Measurements from ENCODE around the gene ATL3. TPM values are rescaled to one million over a fixed set of nuclear protein-coding genes. Genes with fewer than 3 reads are reported as not detected.
"Not testable (repeated sequence)": the region's sequence is repeated elsewhere in the genome, so short reads cannot be mapped to it uniquely, and the experiment has no call there.

ATL3 gene
- polyA plus RNA-seq, 1 donor from 2014 or later: 4.0 TPM

- no peaks in the 10 kb centered on the region for H3F3A ChIP-seq (ENCODE audit: insufficient read depth, low read length, poor library complexity, severe bottlenecking)
- H2AFZ ChIP-seq (ENCODE audit: low read depth, low read length): no peak overlapping the region
- no peak overlapping the region for H3K27ac ChIP-seq (ENCODE audit: low read length)
- no peak overlapping the region for H3K4me3 ChIP-seq (ENCODE audit: low read length)
- H3K9me2 ChIP-seq (ENCODE audit: insufficient read depth, low read length): no peaks in the 10 kb centered on the region
- H4K20me1 ChIP-seq (ENCODE audit: insufficient read depth): no peaks in the 10 kb centered on the region
- H3K79me2 ChIP-seq (replicated peaks; ENCODE audit: insufficient read depth, low read length): no peaks in the 10 kb centered on the region
- H3K36me3 ChIP-seq (ENCODE audit: insufficient read depth, low read length): no peaks in the 10 kb centered on the region
- TF ChIP-seq EP300 (conservative IDR thresholded peaks at IDR 0.05; ENCODE audit: poor library complexity, severe bottlenecking): no peak
- peak; percentile 58 for TF ChIP-seq CTCF (IDR thresholded peaks at IDR 0.05; ENCODE audit: poor library complexity, severe bottlenecking)
- no peak for TF ChIP-seq POLR2AphosphoS5 (IDR thresholded peaks at IDR 0.05)
- peak; percentile 17 for TF ChIP-seq SMC3 (conservative IDR thresholded peaks at IDR 0.05; ENCODE audit: poor library complexity)
- TF ChIP-seq MXI1 (conservative IDR thresholded peaks at IDR 0.05; ENCODE audit: poor library complexity, severe bottlenecking): no peak
- TF ChIP-seq RAD21 (conservative IDR thresholded peaks at IDR 0.05): peak; percentile 29
- H3K4me2 ChIP-seq (ENCODE audit: low read length): no peak overlapping the region
- H3K27me3 ChIP-seq (ENCODE audit: insufficient read depth, low read depth, low read length): no peaks in the 10 kb centered on the region
- H3K9me3 ChIP-seq (ENCODE audit: low read length): no peaks in the 10 kb centered on the region
- H3K9ac ChIP-seq (ENCODE audit: low read length): no peak overlapping the region
Measured at GRCh38 chr11:63639199-63639832, 31.9 kb downstream of the ATL3 start.

GRCh38 chr11:63638436-63638835, 32.7 kb downstream of the ATL3 start:
- H3K36me3 ChIP-seq (ENCODE audit: insufficient read depth, low read length); H2AFZ ChIP-seq (ENCODE audit: low read depth, low read length); H4K20me1 ChIP-seq (ENCODE audit: insufficient read depth); H3K4me2 ChIP-seq (ENCODE audit: low read length); H3K4me3 ChIP-seq (ENCODE audit: low read length); H3K9ac ChIP-seq (ENCODE audit: low read length); H3K79me2 ChIP-seq (replicated peaks; ENCODE audit: insufficient read depth, low read length); H3K9me3 ChIP-seq (ENCODE audit: low read length); H3K9me2 ChIP-seq (ENCODE audit: insufficient read depth, low read length); H3K27ac ChIP-seq (ENCODE audit: low read length); H3F3A ChIP-seq (ENCODE audit: insufficient read depth, low read length, poor library complexity, severe bottlenecking); H3K27me3 ChIP-seq (ENCODE audit: insufficient read depth, low read depth, low read length): not testable (repeated sequence)

GRCh38 chr11:63635762-63636465, 35.3 kb downstream of the ATL3 start:
- Histone ChIP-seq H2AFZ (ENCODE audit: low read depth, low read length) (no peak overlapping the region), H3K9me3 (ENCODE audit: low read length) (no peaks in the 10 kb centered on the region), H4K20me1 (ENCODE audit: insufficient read depth) (no peaks in the 10 kb centered on the region), H3K36me3 (ENCODE audit: insufficient read depth, low read length) (no peaks in the 10 kb centered on the region), H3F3A (ENCODE audit: insufficient read depth, low read length, poor library complexity, severe bottlenecking) (no peaks in the 10 kb centered on the region), H3K79me2 (replicated peaks; ENCODE audit: insufficient read depth, low read length) (no peaks in the 10 kb centered on the region), H3K27me3 (ENCODE audit: insufficient read depth, low read depth, low read length) (no peaks in the 10 kb centered on the region), H3K9ac (ENCODE audit: low read length) (no peak overlapping the region), H3K27ac (ENCODE audit: low read length) (no peak overlapping the region), H3K4me2 (ENCODE audit: low read length) (no peak overlapping the region), H3K9me2 (ENCODE audit: insufficient read depth, low read length) (no peaks in the 10 kb centered on the region), H3K4me3 (ENCODE audit: low read length) (no peak overlapping the region)
- peak; percentile 92 for TF ChIP-seq CTCF (IDR thresholded peaks at IDR 0.05; ENCODE audit: poor library complexity, severe bottlenecking)
- peak; percentile 98 for TF ChIP-seq SMC3 (conservative IDR thresholded peaks at IDR 0.05; ENCODE audit: poor library complexity)
- TF ChIP-seq RAD21 (conservative IDR thresholded peaks at IDR 0.05): peak; percentile 96
- no peak for TF ChIP-seq MXI1 (conservative IDR thresholded peaks at IDR 0.05; ENCODE audit: poor library complexity, severe bottlenecking)

Data from neural cell (in vitro differentiated cells).